Measurements from ENCODE around the gene UCN. TPM values are rescaled to one million over a fixed set of nuclear protein-coding genes. Genes with fewer than 3 reads are reported as not detected.
"Not testable (repeated sequence)": the region's sequence is repeated elsewhere in the genome, so short reads cannot be mapped to it uniquely, and the experiment has no call there.

The UCN gene
- total RNA-seq, 3 donors from 2014 or later = 0.80 to 8.8 (median 4.6) TPM

DNA sequence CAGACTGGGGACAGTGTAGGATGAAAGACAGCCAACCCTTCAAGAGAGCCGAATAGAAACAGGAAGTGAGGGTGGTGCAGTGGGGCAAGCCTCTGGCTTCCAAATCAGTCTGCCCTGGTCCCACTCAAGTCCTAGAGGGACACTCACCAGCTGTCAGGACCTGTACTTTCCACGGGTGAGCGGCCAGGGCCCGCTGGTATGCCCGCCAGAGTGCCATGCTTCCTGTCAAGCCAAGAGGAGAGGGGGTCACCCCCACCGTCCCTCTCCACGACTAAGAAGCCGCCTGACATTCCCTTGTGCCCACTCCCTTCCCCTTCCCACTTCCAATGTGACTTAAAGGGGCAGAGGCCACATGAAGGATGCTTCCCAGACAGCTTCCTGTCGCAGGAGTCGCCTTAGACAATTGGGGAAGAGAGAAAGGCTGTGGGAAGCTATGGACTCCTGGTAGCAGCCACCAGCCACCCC, 14.1 kb upstream of the UCN start:
- H3K27me3 ChIP-seq = no peaks in the 10 kb centered on the region
- peaks cover 0 to 18% of the 10 kb centered on the region in 2 donors for H3K4me1 ChIP-seq
- peak overlapping the region; percentile 99 for H3K27ac ChIP-seq
- peak overlapping the region; percentile 76 to 86 (median 81) for H3K4me3 ChIP-seq
- no peak for TF ChIP-seq POLR2A (IDR thresholded peaks at IDR 0.05)
- no peak for TF ChIP-seq POLR2AphosphoS5 (IDR thresholded peaks at IDR 0.05)
- TF ChIP-seq, protein P1, sequence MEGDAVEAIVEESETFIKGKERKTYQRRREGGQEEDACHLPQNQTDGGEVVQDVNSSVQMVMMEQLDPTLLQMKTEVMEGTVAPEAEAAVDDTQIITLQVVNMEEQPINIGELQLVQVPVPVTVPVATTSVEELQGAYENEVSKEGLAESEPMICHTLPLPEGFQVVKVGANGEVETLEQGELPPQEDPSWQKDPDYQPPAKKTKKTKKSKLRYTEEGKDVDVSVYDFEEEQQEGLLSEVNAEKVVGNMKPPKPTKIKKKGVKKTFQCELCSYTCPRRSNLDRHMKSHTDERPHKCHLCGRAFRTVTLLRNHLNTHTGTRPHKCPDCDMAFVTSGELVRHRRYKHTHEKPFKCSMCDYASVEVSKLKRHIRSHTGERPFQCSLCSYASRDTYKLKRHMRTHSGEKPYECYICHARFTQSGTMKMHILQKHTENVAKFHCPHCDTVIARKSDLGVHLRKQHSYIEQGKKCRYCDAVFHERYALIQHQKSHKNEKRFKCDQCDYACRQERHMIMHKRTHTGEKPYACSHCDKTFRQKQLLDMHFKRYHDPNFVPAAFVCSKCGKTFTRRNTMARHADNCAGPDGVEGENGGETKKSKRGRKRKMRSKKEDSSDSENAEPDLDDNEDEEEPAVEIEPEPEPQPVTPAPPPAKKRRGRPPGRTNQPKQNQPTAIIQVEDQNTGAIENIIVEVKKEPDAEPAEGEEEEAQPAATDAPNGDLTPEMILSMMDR (IDR thresholded peaks at IDR 0.05) = no peak
- DNase-seq (ENCODE audit: low spot score in 2 of 2) = no peak
- H3K9me3 ChIP-seq = no peaks in the 10 kb centered on the region
- intact Hi-C loops (cut with DNase I; ENCODE audit: low total_unique reads) = loop anchor here (5.0 kb wide), 1 partner anchor 775 kb away; no protein-coding TSS in a partner anchor
- no peaks in the 10 kb centered on the region for H3K36me3 ChIP-seq

DNA sequence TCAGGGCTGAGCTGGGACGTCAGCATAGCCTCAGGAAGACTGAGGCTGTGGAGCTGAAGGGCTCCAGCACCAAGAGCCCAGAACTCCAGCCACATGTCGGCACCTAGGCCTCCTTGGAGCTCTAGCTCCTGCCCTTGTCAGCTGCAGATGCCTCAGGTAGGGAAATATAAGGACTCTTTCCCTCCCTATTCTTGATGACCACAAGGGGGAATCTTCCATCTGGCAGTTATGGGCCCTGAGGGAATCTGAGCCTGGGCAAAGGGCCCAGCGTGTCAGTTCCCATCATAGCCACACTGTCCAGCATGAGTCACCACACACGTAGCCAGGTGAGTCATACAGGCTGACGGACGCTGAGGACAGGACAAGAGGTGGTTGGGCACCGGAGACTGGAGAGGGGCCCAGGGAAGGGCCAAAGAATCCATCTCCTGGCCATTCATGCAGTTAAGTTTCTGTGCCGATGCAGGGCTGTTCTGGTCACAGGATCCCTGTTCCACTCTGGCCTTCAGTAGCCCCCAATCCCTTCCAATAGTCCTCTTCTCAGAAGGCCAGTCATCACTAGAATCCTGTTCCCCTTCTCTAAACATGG, 12.8 kb upstream of the UCN start:
- peak; percentile 94 for DNase-seq (ENCODE audit: low spot score in 2 of 2)
- intact Hi-C loops (cut with DNase I; ENCODE audit: low total_unique reads) = loop anchor here (5.0 kb wide), 1 partner anchor 776 kb away; no protein-coding TSS in a partner anchor
- peak overlapping the region in 1 of 3 donors; percentile 21 for H3K4me3 ChIP-seq
- no peaks in the 10 kb centered on the region for H3K9me3 ChIP-seq
- peak overlapping the region; percentile 99 for H3K27ac ChIP-seq
- H3K27me3 ChIP-seq = no peaks in the 10 kb centered on the region
- H3K36me3 ChIP-seq = no peaks in the 10 kb centered on the region
- H3K4me1 ChIP-seq = peaks cover 0 to 18% of the 10 kb centered on the region in 2 donors
- TF ChIP-seq POLR2AphosphoS5 (IDR thresholded peaks at IDR 0.05) = peak; percentile 77 to 94 (median 86)
- TF ChIP-seq POLR2A (IDR thresholded peaks at IDR 0.05) = no peak
- TF ChIP-seq, protein P1 (IDR thresholded peaks at IDR 0.05) = peak; percentile 54 to 83 (median 67)

DNA sequence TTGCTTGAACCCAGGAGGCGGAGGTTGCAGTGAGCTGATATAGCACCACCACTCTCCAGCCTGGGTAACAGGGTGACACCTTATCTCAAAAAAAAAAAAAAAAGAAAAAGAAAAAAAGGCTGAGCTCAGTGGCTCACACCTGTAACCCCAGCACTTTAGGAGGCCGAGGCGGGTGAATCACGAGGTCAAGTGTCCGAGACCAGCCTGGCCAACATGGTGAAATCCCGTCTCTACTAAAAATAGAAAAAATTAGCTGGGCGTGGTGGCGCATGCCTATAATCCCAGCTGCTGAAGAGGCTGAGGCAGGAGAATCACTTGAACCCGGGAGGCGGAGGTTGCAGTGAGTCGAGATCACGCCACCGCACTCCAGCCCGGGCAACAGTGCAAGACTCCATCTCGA, 11.6 kb upstream of the UCN start:
- H3K4me3 ChIP-seq; H3K27me3 ChIP-seq; H3K9me3 ChIP-seq; DNase-seq (ENCODE audit: low spot score in 2 of 2); H3K36me3 ChIP-seq: not testable (repeated sequence)
- H3K4me1 ChIP-seq = peaks cover 0 to 18% of the 10 kb centered on the region in 2 donors
- H3K27ac ChIP-seq = peak overlapping the region in 1 of 2 donors; percentile 99
- intact Hi-C loops (cut with DNase I; ENCODE audit: low total_unique reads) = loop anchor here (5.0 kb wide), 1 partner anchor 777 kb away; no protein-coding TSS in a partner anchor

DNA sequence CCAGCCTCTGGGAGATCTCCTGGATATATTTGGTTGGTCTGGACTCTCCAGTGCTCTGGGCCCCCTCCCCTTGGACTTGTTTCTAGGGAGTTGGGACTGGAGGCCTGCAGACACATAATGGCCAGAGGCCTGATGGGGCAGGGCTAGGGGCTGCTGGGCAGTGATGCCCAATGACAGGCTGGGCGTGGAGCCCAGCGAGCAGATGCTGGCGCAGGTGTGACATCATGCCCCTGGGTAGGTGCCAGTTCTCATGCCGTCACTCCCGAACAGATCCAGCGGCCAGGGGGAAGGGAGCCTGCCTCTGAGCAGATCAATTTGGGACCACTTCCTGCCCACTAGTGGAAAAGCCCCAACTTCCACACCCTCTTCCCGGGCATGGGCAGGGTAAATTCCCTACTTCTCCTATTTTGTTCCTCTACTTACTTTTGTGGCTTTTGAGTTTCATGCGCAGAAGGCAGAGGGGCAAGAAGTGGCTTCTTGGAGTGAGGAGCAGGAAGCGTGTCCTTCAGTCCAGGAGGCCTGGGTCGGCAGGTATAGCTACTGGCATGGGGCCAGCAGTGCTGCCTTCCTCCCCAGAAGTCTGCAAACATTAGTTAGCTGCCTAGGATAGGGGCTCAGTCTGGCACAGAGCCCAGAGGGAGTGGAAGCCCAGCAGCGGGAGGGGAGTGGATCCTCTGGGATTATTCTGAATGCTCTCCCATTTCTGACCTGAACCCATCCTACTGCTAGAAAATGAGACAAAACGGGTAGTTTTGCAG, 8.6 kb upstream of the UCN start:
- TF ChIP-seq, protein P1 (IDR thresholded peaks at IDR 0.05) = no peak
- TF ChIP-seq POLR2A (IDR thresholded peaks at IDR 0.05) (no peak), POLR2AphosphoS5 (IDR thresholded peaks at IDR 0.05) (no peak)
- H3K27ac ChIP-seq = no peak overlapping the region
- H3K27me3 ChIP-seq = no peaks in the 10 kb centered on the region
- no peaks in the 10 kb centered on the region for H3K36me3 ChIP-seq
- H3K4me1 ChIP-seq = peaks cover 0 to 6% of the 10 kb centered on the region in 2 donors
- H3K4me3 ChIP-seq = no peak overlapping the region
- intact Hi-C loops (cut with DNase I; ENCODE audit: low total_unique reads) = no loop called here
- H3K9me3 ChIP-seq = no peaks in the 10 kb centered on the region
- no peak for DNase-seq (ENCODE audit: low spot score in 2 of 2)

DNA sequence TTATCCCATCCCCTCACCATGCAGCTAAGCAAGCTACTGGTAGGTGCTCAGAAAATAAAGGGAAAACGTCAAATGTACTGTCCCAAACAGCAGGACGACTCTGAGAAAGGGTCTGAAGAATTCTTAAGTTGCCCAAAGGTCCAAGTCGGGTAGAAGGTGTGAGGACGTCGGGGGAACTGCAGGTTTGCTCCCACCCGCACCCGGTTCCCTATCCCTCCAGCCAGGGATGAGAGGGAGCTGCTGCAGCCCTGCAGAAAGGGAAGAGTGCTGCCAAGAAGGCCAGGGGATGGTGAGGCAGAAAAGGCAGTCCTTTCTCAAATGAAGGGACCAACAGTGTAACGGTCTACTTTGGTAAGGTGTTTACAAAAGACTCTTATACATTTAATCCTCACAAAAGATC, 6.9 kb upstream of the UCN start:
- intact Hi-C loops (cut with DNase I; ENCODE audit: low total_unique reads) = no loop called here
- Histone ChIP-seq H3K27me3 (no peaks in the 10 kb centered on the region), H3K4me3 (no peak overlapping the region), H3K4me1 (no peaks in the 10 kb centered on the region), H3K27ac (no peak overlapping the region), H3K9me3 (no peaks in the 10 kb centered on the region), H3K36me3 (no peaks in the 10 kb centered on the region)
- TF ChIP-seq, protein P1 (IDR thresholded peaks at IDR 0.05) = no peak
- TF ChIP-seq POLR2A (IDR thresholded peaks at IDR 0.05) (no peak), POLR2AphosphoS5 (IDR thresholded peaks at IDR 0.05) (no peak)
- no peak for DNase-seq (ENCODE audit: low spot score in 2 of 2)
